SK-MEL-5 (cell line): Measurements from ENCODE around the gene PLAC1. TPM values are rescaled to one million over a fixed set of nuclear protein-coding genes. Genes with fewer than 3 reads are reported as not detected.

Source experiments
- DNase-seq: peaks from one replicate; pipeline ENCODE4 v3.0.0-alpha.2; 2016; ENCODE audit warnings: low read depth, low spot score
- in situ Hi-C: cut with HindIII; loops from 2 replicates; pipeline ENCODE4 v1.10.0; 2016; ENCODE audit warnings: low sequenced_read_pairs, high pct_unique_total_duplicates, low pct_unique_long_range_greater_than_20kb
- total RNA-seq: library from RNA; depleted of rRNA; stranded (reverse); fragments of >200 nt; shearing (Covaris generic); gene quantifications from 2 replicates; pipeline ENCODE4 v1.2.3, GENCODE V29; 2014

Gene PLAC1
- total RNA-seq, 1 experiment from 2014 or later = 1.7 TPM

DNA sequence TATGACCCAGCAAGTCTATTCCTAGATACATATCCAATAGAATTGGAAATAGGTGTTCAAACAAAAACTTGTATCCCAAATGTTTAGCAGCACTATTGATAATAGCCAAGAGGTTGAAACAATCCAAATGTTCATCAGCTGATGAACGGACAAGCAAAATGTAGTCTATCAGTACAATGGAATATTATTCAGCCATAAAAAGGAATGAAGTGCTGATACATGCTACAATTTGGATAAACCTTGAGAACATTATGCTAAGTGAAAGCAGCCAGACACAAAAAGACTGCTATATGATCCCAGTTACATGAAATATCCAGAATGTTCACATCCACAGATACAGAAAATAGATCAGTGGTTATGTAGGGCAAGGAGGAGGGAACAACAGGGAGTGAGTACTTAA lies 50.1 kb downstream of the PLAC1 start:
- DNase-seq = no peak
- in situ Hi-C loops = no loop called here

DNA sequence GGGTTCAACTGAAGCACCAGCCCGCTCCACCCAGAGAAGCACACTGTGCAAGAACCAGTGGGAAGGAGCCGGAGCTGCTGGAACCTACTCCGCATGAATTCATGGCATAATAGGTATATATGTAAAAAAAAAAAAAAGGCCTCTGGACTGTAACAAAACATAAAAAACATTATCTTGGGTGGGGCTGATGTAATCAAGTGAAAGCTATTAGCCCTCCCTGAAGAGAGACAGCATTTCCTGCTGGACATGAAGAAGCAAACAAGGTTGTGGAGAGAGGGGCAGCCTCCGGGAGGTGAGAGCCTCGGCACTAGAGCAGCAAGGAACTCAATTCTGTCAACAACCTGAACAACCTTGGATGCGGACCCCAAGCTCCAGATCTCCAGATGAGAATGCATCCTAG lies 50.7 kb downstream of the PLAC1 start:
- in situ Hi-C loops = no loop called here
- DNase-seq = no peak

DNA sequence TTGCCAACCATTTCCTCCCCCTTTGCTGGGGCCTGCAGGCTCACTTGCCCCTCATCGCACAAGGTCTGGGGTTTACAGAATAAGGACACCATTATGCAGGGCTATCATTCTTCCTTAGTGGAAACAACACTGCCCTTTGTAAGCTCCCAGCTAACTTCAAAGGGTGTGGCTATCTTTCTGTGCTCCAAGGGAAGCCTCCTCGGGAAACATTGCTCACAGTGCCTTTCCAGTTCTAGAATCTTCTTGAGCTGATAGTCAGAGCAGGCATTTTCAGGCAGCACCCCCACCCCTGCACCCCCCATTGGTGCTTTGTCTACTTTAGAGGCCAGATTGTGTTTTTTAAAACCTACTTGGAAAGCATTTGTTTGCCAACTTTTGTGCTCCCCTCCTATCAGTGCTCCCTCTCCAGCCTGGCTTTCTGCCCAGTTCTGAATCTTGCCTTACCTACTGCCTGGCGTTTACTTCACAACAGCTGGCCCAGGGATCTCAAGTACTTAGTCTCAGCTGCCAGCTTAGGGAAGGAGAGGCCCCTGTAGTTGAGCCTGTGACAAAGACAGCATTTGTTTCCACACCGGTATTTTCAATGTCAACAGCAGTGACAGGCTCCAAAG lies 53.5 kb downstream of the PLAC1 start:
- in situ Hi-C loops = no loop called here
- DNase-seq = peak; percentile 89

DNA sequence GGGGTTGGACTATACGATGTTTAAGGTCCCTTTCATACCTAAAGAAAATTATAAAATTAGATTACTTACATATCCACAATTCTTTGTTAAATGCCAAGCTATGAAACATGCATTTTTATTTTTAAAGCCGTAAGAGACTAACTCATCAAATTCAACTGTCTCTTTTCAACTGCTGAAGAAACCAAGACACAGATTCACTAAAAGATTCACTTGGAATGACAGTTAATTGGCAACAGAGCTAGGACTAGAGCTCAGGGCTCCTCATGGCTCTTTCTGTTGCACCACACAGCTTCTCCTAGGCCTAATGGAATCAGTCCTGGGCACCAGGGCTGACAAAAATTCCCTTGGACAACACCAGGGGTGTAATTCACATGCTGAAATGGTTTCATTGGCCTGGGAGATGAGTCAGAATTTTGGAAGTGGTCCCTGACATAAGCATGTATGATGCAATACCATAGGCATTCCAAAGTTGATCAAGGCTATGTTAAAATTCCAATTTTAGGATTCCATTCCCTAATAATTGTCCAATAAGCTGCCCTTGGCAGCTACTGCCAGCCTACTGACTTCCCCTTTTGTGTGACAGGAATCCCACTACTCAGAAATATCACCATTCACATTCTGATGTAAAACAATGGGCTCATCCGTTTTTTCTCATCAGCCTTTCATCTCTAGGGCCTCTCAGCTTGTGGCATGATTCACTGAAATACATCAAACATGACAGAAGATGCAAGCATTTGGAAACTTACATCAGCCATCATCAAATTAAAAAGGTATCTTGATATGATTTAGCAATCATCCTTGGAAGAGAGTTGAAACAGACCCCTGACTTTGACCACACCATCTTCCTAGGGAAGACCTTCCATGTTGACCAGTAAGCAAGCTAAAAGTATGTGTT lies 54.2 kb downstream of the PLAC1 start:
- in situ Hi-C loops = no loop called here
- peak; percentile 66 for DNase-seq

DNA sequence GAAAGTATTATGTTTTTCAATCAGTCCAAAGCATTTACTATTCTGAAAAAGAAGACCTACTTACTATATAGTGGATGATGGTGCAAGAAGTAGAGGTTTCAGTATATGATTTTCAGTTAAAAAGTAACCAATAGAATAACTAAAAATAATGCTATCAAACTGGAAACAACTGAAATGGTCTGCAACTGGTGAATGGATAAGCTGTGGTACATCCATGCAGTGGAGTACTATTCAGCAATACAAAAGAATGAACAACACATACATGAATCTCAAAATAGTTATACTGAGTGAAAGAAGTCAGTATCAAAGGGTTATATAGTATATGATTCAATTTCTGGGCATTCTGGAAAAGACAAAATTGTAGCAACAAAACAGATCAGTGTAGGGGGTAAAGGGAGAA lies 55.9 kb downstream of the PLAC1 start:
- no peak for DNase-seq
- in situ Hi-C loops = no loop called here

DNA sequence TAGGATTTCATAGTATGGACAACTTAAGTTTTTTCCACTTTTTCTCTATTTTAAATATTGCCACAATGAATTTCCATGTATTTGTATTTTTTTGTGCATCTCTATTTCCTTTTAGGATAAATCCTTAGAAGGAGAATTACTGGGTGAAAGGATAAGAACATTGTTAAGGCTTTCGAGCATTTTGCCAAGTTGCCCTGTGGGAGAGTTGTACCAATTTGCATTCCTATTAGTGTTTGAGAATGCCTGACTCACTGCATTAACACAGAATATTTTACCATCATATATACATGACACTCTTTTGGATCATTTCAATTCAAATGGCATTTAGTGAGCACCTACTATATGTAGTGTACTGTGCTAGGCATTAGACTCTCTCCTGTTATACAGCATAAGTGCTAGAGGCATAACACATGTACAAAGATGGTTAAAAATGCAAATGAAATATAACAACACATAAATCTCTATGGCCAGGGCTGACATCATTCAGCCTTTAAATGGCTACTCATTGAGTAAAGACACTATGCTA lies 57.0 kb downstream of the PLAC1 start:
- in situ Hi-C loops = no loop called here
- DNase-seq = no peak

DNA sequence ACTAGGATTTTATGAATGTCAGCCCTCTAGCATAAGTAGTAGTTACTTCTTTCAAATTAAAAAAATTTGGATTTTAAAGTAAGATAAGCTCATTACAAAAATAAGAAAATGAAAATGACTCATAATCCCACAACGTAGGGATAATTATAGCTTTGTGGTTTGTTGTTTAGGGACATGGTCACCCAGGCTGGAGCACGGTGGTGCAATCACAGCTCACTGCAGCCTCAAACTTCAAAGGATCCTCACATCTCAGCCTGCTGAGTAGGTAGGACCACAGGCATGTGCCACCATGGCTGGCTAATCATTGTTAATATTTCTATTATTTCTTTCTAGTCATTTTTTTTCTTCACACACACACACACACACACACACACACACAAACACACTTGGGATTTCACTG lies 57.6 kb downstream of the PLAC1 start:
- in situ Hi-C loops = no loop called here
- DNase-seq = no peak

DNA sequence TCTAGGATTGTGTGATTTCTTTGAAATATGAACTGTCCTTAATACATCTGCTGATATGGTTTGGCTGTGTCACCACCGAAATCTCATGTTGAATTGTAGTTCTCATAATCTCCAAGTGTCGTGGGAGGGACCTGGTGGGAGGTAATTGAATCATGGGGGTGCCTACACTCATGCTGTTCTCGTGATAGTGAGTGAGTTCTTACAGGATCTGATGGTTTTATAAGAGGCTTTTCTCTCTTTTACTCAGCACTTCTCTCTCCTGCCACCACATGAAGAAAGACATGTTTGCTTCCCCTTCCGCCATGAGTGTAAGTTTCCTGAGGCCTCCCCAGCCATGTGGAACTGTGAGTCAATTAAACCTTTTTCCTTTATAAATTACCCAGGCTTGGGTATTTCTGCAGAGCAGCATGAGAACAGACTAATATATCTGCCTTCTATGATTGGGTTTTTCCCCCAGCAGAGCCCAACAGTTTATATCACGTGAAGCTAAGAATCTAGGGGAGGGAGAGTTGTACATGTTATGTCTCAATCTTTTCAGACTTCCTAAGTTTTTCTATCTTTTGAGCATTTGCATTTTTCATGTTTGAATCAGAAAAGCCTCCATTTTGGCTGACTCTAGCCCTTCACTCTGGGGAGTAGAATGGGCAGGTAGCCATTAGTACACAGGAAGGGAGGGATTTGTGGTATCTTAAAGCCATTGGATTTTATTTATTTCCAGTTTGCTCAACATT lies 58.9 kb downstream of the PLAC1 start:
- DNase-seq = no peak

DNA sequence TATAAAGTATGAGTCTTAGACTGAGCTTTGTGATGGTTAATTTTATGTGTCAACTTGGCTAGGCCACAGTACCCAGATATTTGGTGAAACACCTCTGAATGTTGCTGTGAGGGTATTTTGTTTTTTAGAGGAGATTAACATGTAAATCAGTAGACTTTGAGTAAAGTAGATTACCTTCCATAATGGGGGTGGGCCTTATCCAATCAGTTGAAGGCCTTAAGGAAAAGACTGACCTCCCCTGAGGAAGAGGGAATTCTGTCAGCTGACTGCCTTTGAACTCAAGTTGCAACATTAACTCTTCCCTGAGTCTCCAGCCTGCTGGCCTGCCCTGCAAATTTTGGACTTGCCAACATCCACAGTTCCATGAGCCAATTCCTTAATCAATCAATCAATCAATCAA lies 66.0 kb downstream of the PLAC1 start:
- in situ Hi-C loops = no loop called here
- DNase-seq = no peak

More for the DNA sequence above, 58.9 kb downstream of the PLAC1 start:
- in situ Hi-C loops = no loop called here

DNA sequence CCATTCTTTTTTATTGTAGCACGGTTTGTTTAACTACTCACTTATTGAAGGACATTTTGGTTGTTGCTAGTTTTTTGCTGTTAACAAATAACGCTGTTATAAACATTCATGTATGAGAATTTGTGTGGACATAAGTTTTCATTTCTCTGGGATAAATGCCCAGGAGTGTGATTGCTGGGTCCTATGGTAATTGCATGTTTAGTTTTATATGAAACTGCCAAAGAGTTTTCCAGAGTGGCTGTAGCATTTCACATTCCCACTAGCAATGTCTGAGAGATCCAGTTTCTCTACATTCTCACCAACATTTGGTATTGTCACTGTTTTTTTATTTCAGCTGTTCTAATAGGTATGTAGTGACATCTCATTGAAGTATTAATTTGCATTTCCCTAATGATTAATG lies 66.8 kb downstream of the PLAC1 start:
- in situ Hi-C loops = no loop called here
- DNase-seq = no peak

DNA sequence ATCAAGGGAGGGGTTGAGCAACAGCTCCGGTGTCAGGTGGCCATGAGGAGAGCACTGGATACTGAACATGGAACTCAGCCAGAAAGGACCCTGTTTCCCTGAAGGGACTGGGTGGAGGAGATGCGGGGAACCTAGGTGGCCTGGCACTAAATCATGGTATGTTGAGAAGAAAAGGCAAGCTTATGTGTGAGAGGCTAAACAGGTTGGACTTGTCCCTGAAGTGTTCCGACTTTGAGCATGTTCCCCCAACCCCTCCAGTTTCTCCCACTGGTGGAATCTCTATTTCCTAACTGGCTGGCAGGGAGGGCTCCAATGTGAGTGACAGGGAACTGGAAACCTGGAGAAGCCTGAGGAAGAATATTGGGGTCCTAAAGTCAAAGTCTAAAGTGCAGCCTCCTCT lies 69.5 kb downstream of the PLAC1 start:
- no peak for DNase-seq
- in situ Hi-C loops = no loop called here

DNA sequence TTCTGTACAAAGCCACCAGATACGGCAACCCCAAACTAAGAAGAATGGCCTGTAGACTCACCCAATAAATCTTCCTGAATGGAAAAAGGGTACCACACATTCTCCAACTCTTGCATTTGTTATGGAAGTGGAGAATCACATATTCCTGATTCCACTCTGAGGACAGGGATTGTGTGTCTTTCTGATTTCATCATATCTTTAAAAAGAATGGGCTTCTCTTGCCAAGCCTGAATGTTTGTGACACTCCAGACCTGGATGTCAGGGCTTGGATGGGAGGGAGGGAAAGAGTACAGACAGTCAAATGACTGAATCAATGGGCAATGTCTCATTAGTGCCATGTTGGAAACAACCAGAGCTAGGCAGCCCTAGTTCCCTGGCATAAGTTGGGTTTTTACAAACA lies 77.4 kb downstream of the PLAC1 start:
- in situ Hi-C loops = no loop called here

DNA sequence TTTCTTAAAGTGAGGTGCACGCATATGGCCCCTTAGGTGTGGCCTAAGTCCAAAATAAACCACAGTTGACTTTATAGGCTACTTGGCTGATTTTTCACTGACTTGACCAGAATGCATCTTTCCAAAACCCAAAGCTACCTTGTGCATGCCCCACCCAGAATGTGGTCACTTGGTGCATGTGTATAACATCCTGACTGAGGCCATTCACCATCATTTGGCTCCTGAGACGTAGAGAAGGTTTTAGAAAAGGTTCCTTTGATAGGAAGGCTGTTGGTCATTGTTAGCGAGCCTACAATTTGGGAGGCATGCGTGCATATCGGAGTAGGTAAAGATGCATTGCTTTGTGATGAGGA lies 84.6 kb downstream of the PLAC1 start:
- in situ Hi-C loops = no loop called here
- no peak for DNase-seq

More for the DNA sequence above, 77.4 kb downstream of the PLAC1 start:
- no peak for DNase-seq

DNA sequence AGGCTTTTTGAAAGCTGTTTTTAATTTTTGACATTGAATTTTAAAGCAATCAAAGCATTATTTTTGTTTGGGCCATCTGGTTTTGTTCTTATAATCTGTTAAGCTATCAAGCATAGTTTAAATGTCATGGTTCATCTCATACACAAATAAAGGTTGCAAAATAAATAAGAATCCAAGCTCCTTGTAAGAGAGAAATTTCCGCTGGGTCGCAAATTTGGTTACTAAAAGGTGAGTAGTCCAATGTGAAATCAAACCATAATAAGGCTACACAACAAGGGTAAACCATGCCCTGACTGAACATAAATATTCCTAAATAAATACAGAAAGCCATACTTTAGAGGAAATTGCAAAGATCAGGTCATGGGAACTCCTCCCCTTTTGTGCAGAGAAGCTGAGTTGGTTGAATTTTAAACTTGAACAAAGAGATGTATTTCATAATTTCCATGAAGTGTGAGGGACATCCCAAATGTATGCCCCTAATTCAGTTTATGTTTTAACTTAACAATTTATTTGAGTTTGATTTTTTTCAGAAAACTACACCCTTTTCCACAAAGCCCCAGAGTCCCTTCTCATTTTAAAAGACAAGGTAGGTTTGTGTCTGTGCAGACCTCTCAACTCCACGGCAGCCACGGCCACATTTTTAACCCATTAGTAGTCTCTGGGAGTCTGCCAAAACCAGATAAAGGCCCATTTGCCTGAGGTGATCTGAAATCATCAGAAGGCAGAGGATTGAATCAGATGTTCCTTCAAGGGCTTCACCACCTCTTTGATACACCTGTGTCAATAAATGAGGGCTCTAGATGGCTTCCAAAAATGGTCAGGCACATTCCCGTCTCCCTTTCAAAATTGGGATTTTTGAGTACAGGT lies 85.2 kb downstream of the PLAC1 start:
- in situ Hi-C loops = no loop called here
- no peak for DNase-seq

DNA sequence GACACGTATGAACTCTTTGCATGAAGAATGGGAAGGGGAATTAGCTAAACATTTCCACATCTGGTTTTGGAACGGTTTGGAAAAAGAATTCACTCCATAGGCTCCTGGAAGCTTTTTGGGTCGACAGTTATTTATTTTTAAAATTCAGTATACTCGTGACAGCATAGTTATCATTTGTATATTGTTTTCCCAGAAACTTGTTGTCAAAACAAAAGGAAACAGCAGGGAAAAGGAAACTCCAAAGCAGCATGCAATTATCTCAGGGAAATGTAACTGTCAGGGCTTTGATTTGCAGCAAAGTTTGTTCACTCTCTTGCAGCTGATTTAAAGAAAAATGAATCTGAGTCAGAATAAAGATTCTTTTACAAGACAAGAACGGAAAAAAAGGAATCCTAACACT lies 86.5 kb downstream of the PLAC1 start:
- DNase-seq = no peak
- in situ Hi-C loops = no loop called here

DNA sequence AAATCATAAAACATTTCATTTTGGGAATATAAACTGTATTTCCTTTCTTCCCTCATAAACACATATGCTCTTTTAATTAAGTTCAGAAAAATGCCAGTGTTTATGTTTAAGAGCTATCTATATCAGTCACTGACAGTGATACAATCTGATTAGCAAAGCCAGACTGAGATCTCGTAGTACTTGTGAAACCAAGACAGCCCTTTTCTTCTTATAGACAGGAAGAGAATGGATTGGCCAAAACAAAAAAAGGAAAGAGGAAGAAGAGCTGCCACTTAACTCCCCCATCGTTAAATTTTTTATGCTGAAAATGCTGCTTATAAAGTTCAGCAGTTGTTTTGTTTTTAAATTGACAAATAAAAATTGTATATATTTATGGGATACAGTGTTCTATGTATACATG lies 87.4 kb downstream of the PLAC1 start:
- in situ Hi-C loops = no loop called here
- DNase-seq = no peak

DNA sequence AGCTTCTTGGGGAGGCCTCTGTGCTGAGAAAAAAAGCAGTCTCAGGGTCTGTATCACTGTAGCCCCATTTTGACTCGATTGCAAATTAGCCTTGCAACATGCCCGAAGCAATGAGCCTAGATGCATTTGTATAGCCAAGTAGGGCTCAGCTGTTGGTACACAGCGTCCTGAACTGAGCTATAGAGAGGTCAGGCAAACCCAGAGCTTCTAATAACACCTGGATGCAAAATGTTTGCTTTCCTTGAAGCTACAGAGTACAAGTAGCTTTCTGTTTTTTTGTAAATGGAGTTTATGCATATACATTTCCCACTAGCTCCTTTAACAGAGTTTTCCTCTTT lies 87.8 kb downstream of the PLAC1 start:
- in situ Hi-C loops = no loop called here
- DNase-seq = no peak

DNA sequence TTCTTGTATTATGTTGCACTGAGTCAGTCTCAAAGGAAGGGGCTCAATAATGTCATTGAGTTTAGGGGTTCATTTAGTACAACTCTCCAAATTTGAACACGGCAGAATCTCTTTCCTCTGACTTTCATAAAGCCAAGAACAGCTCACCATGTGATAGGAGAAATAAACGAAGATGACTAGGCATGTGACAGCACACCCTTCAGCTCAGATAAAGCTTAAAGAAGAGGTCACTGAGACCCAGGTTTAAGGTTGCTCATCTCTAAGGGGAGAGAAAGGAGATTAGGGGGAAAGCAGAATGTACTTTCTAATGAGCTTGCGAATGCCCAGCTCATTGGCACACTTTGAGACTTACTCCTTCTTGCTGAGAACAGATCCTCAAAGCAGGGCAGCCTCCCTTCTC lies 89.0 kb downstream of the PLAC1 start:
- no peak for DNase-seq
- in situ Hi-C loops = no loop called here
